HEK293 (cell line): ENCODE data around the gene PCNA.
"Not testable (repeated sequence)": the region's sequence is repeated elsewhere in the genome, so short reads cannot be mapped to it uniquely, and the experiment has no call there.

Experiments
- BCL11A ChIP-seq: fragments of 450-650 bp; formaldehyde crosslinking; IDR thresholded peaks from 2 replicates; pipeline ENCODE4 v1.5.1; 2016; ENCODE audit warnings: low read depth, missing biosample characterization, missing genetic modification characterization
- KLF9 ChIP-seq: fragments of 450-650 bp; formaldehyde crosslinking; IDR thresholded peaks from 2 replicates; pipeline ENCODE4 v1.5.1; 2016; ENCODE audit warnings: missing biosample characterization, missing genetic modification characterization, low read depth
- TCF7L2 ChIP-seq: IDR thresholded peaks from 2 replicates; pipeline ENCODE4 v1.6.1; 2011; ENCODE audit warnings: low read depth, mild to moderate bottlenecking, inconsistent platforms, low read length, moderate library complexity, borderline replicate concordance
- TRIM28 ChIP-seq: IDR thresholded peaks from 2 replicates; pipeline ENCODE4 v1.6.1; 2011; ENCODE audit warnings: low read length, control low read depth, borderline replicate concordance
- ZFP41 ChIP-seq: fragments of 450-650 bp; formaldehyde crosslinking; IDR thresholded peaks from 2 replicates; pipeline ENCODE4 v1.5.1; 2016; ENCODE audit warnings: missing biosample characterization, missing genetic modification characterization, borderline replicate concordance
- ZNF184 ChIP-seq: fragments of 450-650 bp; IDR thresholded peaks from 2 replicates; pipeline ENCODE4 v1.5.1; 2018; ENCODE audit warnings: missing biosample characterization, mild to moderate bottlenecking, missing genetic modification characterization
- ZNF19 ChIP-seq: fragments of 450-650 bp; formaldehyde crosslinking; IDR thresholded peaks from 2 replicates; pipeline ENCODE4; 2016; ENCODE audit warnings: missing biosample characterization, missing genetic modification characterization, low read depth
- ZNF221 ChIP-seq: fragments of 450-650 bp; formaldehyde crosslinking; IDR thresholded peaks from 2 replicates; pipeline ENCODE4 v1.5.1; 2017; ENCODE audit warnings: missing biosample characterization, missing genetic modification characterization, borderline replicate concordance
- ZNF274 ChIP-seq, 2 experiments: fragments of 200-500 bp in 1 of 2; fragments of 450-650 bp in 1 of 2; sonication (Bioruptor generic) in 1 of 2; formaldehyde crosslinking in 1 of 2; IDR thresholded peaks; 2 replicates each; pipeline versions ENCODE4 v1.5.1 to v1.6.1; 2014 to 2016; ENCODE audit warnings: borderline replicate concordance in 1 of 2, inconsistent platforms in 1 of 2, low read length in 1 of 2, missing biosample characterization in 1 of 2, missing genetic modification characterization in 1 of 2
- TF ChIP-seq, protein P1 (sequence below): fragments of 450-650 bp; formaldehyde crosslinking; IDR thresholded peaks from 2 replicates; pipeline ENCODE4 v1.5.1; 2016; ENCODE audit warnings: missing biosample characterization, missing genetic modification characterization
- TF ChIP-seq, protein P2 (sequence below): fragments of 450-650 bp; formaldehyde crosslinking; IDR thresholded peaks from 2 replicates; pipeline ENCODE4 v1.5.1; 2016; ENCODE audit warnings: missing biosample characterization, missing genetic modification characterization
- TF ChIP-seq, protein P3 (sequence below): fragments of 450-650 bp; formaldehyde crosslinking; IDR thresholded peaks from 2 replicates; pipeline ENCODE4 v1.5.1; 2016; ENCODE audit warnings: missing biosample characterization, missing genetic modification characterization
- TF ChIP-seq, protein P4 (sequence below): fragments of 450-650 bp; formaldehyde crosslinking; IDR thresholded peaks from 2 replicates; pipeline ENCODE4 v1.5.1; 2016; ENCODE audit warnings: missing biosample characterization, missing genetic modification characterization
- TF ChIP-seq, protein P5 (sequence below): fragments of 450-650 bp; formaldehyde crosslinking; IDR thresholded peaks from 2 replicates; pipeline ENCODE4 v1.5.1; 2016; ENCODE audit warnings: missing biosample characterization, missing genetic modification characterization

DNA sequence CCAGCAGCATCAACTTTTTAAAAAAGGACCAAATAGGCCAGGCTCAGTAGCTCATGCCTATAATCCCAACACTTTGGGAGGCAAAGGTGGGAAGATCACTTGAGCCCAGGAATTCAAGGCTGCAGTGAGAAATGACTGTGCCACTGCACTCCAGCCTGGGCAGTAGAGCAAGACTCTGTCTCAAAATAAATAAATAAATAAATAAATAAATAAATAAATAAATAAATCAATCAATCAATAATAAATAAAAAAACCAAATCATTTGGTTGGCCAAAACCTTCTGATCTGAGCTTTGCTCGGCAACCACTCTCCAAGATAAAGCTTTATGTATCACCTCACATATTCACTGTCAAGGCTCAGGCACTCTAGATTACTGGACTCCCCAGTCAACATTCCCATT lies 20.7 kb downstream of the PCNA start:
- TF ChIP-seq, protein P1, sequence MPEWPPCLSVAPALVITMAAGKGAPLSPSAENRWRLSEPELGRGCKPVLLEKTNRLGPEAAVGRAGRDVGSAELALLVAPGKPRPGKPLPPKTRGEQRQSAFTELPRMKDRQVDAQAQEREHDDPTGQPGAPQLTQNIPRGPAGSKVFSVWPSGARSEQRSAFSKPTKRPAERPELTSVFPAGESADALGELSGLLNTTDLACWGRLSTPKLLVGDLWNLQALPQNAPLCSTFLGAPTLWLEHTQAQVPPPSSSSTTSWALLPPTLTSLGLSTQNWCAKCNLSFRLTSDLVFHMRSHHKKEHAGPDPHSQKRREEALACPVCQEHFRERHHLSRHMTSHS = not testable (repeated sequence)
- TF ChIP-seq, protein P2, sequence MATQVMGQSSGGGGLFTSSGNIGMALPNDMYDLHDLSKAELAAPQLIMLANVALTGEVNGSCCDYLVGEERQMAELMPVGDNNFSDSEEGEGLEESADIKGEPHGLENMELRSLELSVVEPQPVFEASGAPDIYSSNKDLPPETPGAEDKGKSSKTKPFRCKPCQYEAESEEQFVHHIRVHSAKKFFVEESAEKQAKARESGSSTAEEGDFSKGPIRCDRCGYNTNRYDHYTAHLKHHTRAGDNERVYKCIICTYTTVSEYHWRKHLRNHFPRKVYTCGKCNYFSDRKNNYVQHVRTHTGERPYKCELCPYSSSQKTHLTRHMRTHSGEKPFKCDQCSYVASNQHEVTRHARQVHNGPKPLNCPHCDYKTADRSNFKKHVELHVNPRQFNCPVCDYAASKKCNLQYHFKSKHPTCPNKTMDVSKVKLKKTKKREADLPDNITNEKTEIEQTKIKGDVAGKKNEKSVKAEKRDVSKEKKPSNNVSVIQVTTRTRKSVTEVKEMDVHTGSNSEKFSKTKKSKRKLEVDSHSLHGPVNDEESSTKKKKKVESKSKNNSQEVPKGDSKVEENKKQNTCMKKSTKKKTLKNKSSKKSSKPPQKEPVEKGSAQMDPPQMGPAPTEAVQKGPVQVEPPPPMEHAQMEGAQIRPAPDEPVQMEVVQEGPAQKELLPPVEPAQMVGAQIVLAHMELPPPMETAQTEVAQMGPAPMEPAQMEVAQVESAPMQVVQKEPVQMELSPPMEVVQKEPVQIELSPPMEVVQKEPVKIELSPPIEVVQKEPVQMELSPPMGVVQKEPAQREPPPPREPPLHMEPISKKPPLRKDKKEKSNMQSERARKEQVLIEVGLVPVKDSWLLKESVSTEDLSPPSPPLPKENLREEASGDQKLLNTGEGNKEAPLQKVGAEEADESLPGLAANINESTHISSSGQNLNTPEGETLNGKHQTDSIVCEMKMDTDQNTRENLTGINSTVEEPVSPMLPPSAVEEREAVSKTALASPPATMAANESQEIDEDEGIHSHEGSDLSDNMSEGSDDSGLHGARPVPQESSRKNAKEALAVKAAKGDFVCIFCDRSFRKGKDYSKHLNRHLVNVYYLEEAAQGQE (tag by site-specific recombination) = not testable (repeated sequence)
- TF ChIP-seq ZNF19 (tag by site-specific recombination); ZFP41; ZNF274 (IDR thresholded peaks at IDR 0.05; ENCODE audit: low read length); ZNF274 (tag by site-specific recombination; IDR thresholded peaks at IDR 0.05; ENCODE audit: borderline replicate concordance); TCF7L2; ZNF221 (tag by site-specific recombination); TRIM28; ZNF184 (tag by site-specific recombination); BCL11A; KLF9 (tag by site-specific recombination): not testable (repeated sequence)
- TF ChIP-seq, protein P3, sequence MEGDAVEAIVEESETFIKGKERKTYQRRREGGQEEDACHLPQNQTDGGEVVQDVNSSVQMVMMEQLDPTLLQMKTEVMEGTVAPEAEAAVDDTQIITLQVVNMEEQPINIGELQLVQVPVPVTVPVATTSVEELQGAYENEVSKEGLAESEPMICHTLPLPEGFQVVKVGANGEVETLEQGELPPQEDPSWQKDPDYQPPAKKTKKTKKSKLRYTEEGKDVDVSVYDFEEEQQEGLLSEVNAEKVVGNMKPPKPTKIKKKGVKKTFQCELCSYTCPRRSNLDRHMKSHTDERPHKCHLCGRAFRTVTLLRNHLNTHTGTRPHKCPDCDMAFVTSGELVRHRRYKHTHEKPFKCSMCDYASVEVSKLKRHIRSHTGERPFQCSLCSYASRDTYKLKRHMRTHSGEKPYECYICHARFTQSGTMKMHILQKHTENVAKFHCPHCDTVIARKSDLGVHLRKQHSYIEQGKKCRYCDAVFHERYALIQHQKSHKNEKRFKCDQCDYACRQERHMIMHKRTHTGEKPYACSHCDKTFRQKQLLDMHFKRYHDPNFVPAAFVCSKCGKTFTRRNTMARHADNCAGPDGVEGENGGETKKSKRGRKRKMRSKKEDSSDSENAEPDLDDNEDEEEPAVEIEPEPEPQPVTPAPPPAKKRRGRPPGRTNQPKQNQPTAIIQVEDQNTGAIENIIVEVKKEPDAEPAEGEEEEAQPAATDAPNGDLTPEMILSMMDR (tag by site-specific recombination) = not testable (repeated sequence)
- TF ChIP-seq, protein P4, sequence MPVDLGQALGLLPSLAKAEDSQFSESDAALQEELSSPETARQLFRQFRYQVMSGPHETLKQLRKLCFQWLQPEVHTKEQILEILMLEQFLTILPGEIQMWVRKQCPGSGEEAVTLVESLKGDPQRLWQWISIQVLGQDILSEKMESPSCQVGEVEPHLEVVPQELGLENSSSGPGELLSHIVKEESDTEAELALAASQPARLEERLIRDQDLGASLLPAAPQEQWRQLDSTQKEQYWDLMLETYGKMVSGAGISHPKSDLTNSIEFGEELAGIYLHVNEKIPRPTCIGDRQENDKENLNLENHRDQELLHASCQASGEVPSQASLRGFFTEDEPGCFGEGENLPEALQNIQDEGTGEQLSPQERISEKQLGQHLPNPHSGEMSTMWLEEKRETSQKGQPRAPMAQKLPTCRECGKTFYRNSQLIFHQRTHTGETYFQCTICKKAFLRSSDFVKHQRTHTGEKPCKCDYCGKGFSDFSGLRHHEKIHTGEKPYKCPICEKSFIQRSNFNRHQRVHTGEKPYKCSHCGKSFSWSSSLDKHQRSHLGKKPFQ (tag by site-specific recombination) = not testable (repeated sequence)
- TF ChIP-seq, protein P5, sequence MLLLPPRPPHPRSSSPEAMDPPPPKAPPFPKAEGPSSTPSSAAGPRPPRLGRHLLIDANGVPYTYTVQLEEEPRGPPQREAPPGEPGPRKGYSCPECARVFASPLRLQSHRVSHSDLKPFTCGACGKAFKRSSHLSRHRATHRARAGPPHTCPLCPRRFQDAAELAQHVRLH (tag by site-specific recombination) = not testable (repeated sequence)
